Adrenal gland (tissue), 5 donors: ENCODE measurements around the gene PATJ.

Experiments used
- CTCF ChIP-seq, 6 experiments: fragments of 450-650 bp in 4 of 6; fragments of 200-600 bp in 2 of 6; sonication (generic) in 1 of 6; IDR thresholded peaks; 1 replicate in 5 of 6; 2 replicates in 1 of 6; pipeline versions ENCODE4 v1.5.1 to v1.8.0; 2016 to 2021; ENCODE audit warnings: antibody characterized with exemption in 6 of 6, mild to moderate bottlenecking in 2 of 6, moderate library complexity in 1 of 6
- POLR2A ChIP-seq, 2 donors: fragments of 450-650 bp; IDR thresholded peaks; one replicate each; pipeline ENCODE4 v1.6.1; 2017; ENCODE audit warnings: antibody characterized with exemption in 2 of 2, mild to moderate bottlenecking in 2 of 2, moderate library complexity in 1 of 2
- donor health status: DM: no; HTN: no; CAD: no.

GRCh38 chr1:61752921-61753389, 10.7 kb downstream of the PATJ start:
- TF ChIP-seq CTCF (IDR thresholded peaks at IDR 0.05), result no peak
- no peak for TF ChIP-seq POLR2A (IDR thresholded peaks at IDR 0.05)
